HCT116 (cell line): ENCODE measurements around the gene GCN1.

Source experiments
- CTCF ChIP-seq, 3 experiments: fragments of 200-600 bp in 1 of 3; sonication (generic) in 1 of 3; IDR thresholded peaks in 2 of 3; conservative IDR thresholded peaks in 1 of 3; 2 replicates each; pipeline ENCODE4 v1.5.1; 2012 to 2017; ENCODE audit warnings: low read depth in 2 of 3, low read length in 2 of 3, antibody characterized with exemption in 1 of 3, borderline replicate concordance in 1 of 3, control low read depth in 1 of 3, mild to moderate bottlenecking in 1 of 3, mixed read lengths in 1 of 3, mixed run types in 1 of 3, moderate library complexity in 1 of 3; ENCODE audit not compliant: insufficient read depth in 1 of 3
- POLR2A ChIP-seq: IDR thresholded peaks from 2 replicates; pipeline ENCODE4 v1.7.0; 2011; ENCODE audit warnings: borderline replicate concordance; ENCODE audit not compliant: insufficient read depth, insufficient read length; ENCODE audit errors: extremely low read depth
- POLR2AphosphoS5 ChIP-seq: IDR thresholded peaks from 2 replicates; pipeline ENCODE4 v1.6.1; 2011; ENCODE audit warnings: mild to moderate bottlenecking, low read depth, low read length, moderate library complexity
- RAD21 ChIP-seq: IDR thresholded peaks from 2 replicates; pipeline ENCODE4 v1.6.1; 2012; ENCODE audit warnings: low read depth, mild to moderate bottlenecking

GRCh38 chr12:120134307-120134980 lies 60.1 kb downstream of the GCN1 start:
- TF ChIP-seq CTCF (IDR thresholded peaks at IDR 0.05 in 2 of 3, conservative IDR thresholded peaks at IDR 0.05 in 1 of 3; ENCODE audit: borderline replicate concordance in 1 of 3, insufficient read depth in 1 of 3, low read depth in 2 of 3, low read length in 2 of 3), result no peak
- no peak for TF ChIP-seq RAD21
- TF ChIP-seq POLR2A, result no peak
- no peak for TF ChIP-seq POLR2AphosphoS5
